ENCODE results near the gene RASL10B. TPM values are rescaled to one million over a fixed set of nuclear protein-coding genes. Genes with fewer than 3 reads are reported as not detected.

Gene RASL10B
- total RNA-seq, 2 experiments from 2014 or later: 2.5 to 2.6 TPM

GRCh38 chr17:35709874-35710273 is 21.6 kb upstream of the RASL10B start:
- no peak for DNase-seq
- peaks cover 17% of the 10 kb centered on the region for H3K4me1 Mint-ChIP-seq
- no peak overlapping the region for H3K4me3 Mint-ChIP-seq
- H3K9me3 Mint-ChIP-seq: no peaks in the 10 kb centered on the region
- H3K27ac Mint-ChIP-seq: no peak overlapping the region
- H3K36me3 Mint-ChIP-seq: peaks cover 15% of the 10 kb centered on the region
- no peaks in the 10 kb centered on the region for H3K27me3 Mint-ChIP-seq

DNA sequence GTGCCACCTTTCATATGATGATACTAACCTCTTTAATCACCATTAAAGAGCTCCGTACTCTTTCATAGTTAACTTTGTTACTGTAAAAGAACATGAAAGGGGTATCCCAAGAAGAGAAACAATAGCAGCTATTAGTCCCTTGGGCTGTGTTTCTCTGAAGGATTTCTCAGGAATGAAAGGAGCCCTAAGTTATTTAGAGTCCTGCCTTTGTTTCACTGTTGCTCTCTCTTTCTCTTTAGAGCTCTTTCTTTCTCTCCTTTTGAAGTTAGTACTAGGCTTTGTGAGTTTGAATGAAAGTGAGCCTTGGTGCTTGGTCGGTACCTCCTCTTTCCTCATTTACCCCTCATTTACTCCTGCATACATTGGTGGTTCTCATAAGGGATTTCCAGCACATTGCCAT is 20.5 kb upstream of the RASL10B start:
- H3K36me3 Mint-ChIP-seq: peaks cover 15% of the 10 kb centered on the region
- peaks cover 17% of the 10 kb centered on the region for H3K4me1 Mint-ChIP-seq

DNA sequence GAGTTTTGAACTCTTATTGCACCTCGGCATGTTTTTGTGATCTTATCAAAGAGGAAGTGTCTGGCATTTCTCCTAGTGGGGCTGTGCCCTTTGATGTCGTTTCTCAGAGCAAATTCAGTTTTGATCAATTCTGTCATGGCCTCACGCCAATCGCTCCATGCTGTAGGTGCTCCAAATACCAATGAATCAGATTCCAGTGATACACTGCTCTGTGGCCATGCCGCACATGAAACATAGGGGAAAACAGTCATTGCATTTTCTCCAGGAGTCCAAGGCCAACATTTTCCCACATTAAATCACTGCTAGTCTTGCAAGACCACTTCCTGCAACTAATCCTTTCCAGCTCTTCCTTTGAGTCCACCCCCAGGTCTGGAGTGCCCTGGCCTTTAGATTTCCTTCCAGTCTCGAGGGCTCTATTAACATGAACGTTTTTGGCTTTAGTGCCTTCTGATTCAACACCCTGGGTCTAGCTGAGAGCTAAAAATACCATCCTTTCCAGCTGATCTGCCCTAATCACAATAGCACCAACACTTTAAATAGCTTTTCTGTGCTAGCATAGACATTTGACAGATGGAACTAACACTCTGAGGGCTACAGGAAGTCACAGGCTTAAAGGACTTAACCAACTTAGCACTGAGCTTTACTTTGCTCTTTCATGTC is 18.2 kb upstream of the RASL10B start:
- H3K9me3 Mint-ChIP-seq: no peaks in the 10 kb centered on the region
- no peak overlapping the region for H3K27ac Mint-ChIP-seq
- no peaks in the 10 kb centered on the region for H3K27me3 Mint-ChIP-seq
- peaks cover 21% of the 10 kb centered on the region for H3K36me3 Mint-ChIP-seq
- no peak overlapping the region for H3K4me3 Mint-ChIP-seq
- peaks cover 10% of the 10 kb centered on the region for H3K4me1 Mint-ChIP-seq
- no peak for DNase-seq

More for the DNA sequence above, 20.5 kb upstream of the RASL10B start:
- Mint-ChIP-seq H3K4me3 (no peak overlapping the region), H3K9me3 (no peaks in the 10 kb centered on the region), H3K27me3 (no peaks in the 10 kb centered on the region), H3K27ac (no peak overlapping the region)
- DNase-seq: no peak

GRCh38 chr17:35714988-35715387 is 16.5 kb upstream of the RASL10B start:
- Mint-ChIP-seq H3K4me1 (peaks cover 3% of the 10 kb centered on the region), H3K36me3 (peaks cover 19% of the 10 kb centered on the region), H3K4me3 (no peak overlapping the region), H3K27ac (no peak overlapping the region), H3K9me3 (no peaks in the 10 kb centered on the region), H3K27me3 (no peaks in the 10 kb centered on the region)
- DNase-seq: no peak

DNA sequence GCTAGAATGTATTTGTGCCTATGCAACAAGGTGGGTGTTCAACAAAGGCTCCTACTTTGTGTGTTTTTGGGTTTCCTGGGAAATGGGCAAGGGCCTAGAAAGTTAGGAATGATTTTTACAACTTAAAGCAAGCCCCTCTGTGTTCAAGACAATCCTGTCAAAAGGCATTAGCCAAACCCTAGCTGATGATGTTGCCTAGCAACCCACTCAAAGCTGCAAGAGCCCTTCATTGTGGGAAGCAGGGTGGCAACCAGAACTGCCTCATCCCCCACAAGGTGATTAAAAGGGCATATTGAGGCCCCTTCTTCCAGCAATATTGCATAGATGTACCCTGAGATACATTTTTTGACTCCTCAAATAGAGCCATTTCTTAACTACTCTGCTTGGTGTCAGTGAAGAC is 16.0 kb upstream of the RASL10B start:
- H3K27me3 Mint-ChIP-seq: no peaks in the 10 kb centered on the region
- no peak overlapping the region for H3K4me3 Mint-ChIP-seq
- H3K9me3 Mint-ChIP-seq: no peaks in the 10 kb centered on the region
- peaks cover 3% of the 10 kb centered on the region for H3K4me1 Mint-ChIP-seq
- peaks cover 17% of the 10 kb centered on the region for H3K36me3 Mint-ChIP-seq
- no peak overlapping the region for H3K27ac Mint-ChIP-seq
- no peak for DNase-seq

GRCh38 chr17:35716173-35716572 is 15.3 kb upstream of the RASL10B start:
- H3K27me3 Mint-ChIP-seq: no peaks in the 10 kb centered on the region
- H3K4me3 Mint-ChIP-seq: no peak overlapping the region

GRCh38 chr17:35716897-35717465 is 14.5 kb upstream of the RASL10B start:
- Mint-ChIP-seq H3K9me3 (no peaks in the 10 kb centered on the region), H3K27ac (no peak overlapping the region), H3K4me3 (no peak overlapping the region), H3K4me1 (no peaks in the 10 kb centered on the region), H3K27me3 (no peaks in the 10 kb centered on the region), H3K36me3 (peaks cover 14% of the 10 kb centered on the region)
- no peak for DNase-seq

More at GRCh38 chr17:35716173-35716572, 15.3 kb upstream of the RASL10B start:
- H3K4me1 Mint-ChIP-seq: peaks cover 1% of the 10 kb centered on the region
- no peak overlapping the region for H3K27ac Mint-ChIP-seq
- no peaks in the 10 kb centered on the region for H3K9me3 Mint-ChIP-seq
- no peak for DNase-seq
- peaks cover 15% of the 10 kb centered on the region for H3K36me3 Mint-ChIP-seq

DNA sequence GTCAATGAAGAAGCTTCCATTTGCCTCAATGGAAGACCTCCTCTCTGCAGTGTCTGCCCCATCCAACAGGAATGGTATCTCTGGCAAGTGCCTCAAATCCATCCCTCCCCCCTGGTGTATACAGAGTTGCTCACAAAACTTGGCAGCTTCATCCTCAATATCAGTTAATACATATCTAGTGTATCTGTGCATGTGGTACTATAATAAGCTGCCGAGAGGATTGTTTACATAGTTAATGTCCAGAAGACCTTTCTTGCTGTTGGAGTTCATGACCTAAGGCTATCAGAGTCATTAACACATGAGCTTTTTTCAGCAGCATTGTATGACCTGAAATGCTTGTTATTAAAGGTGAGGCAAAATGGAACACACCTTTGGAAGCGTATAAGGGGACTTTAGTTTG is 14.0 kb upstream of the RASL10B start:
- no peaks in the 10 kb centered on the region for H3K4me1 Mint-ChIP-seq
- H3K9me3 Mint-ChIP-seq: no peaks in the 10 kb centered on the region
- H3K27me3 Mint-ChIP-seq: no peaks in the 10 kb centered on the region
- H3K36me3 Mint-ChIP-seq: peaks cover 14% of the 10 kb centered on the region
- no peak overlapping the region for H3K4me3 Mint-ChIP-seq
- no peak overlapping the region for H3K27ac Mint-ChIP-seq
- DNase-seq: no peak

- H3K36me3 Mint-ChIP-seq: peaks cover 13% of the 10 kb centered on the region
- H3K27ac Mint-ChIP-seq: no peak overlapping the region
- H3K9me3 Mint-ChIP-seq: no peaks in the 10 kb centered on the region
Measured at GRCh38 chr17:35723735-35724134, 7.7 kb upstream of the RASL10B start.

GRCh38 chr17:35725058-35725457 is 6.4 kb upstream of the RASL10B start:
- Mint-ChIP-seq H3K27me3 (no peaks in the 10 kb centered on the region), H3K36me3 (peaks cover 10% of the 10 kb centered on the region), H3K9me3 (no peaks in the 10 kb centered on the region)

More at GRCh38 chr17:35723735-35724134, 7.7 kb upstream of the RASL10B start:
- Mint-ChIP-seq H3K4me3 (no peak overlapping the region), H3K27me3 (no peaks in the 10 kb centered on the region), H3K4me1 (no peaks in the 10 kb centered on the region)
- no peak for DNase-seq

GRCh38 chr17:35725802-35726126 is 5.7 kb upstream of the RASL10B start:
- H3K4me1 Mint-ChIP-seq: peaks cover 7% of the 10 kb centered on the region
- H3K4me3 Mint-ChIP-seq: no peak overlapping the region
- no peak overlapping the region for H3K27ac Mint-ChIP-seq
- no peaks in the 10 kb centered on the region for H3K27me3 Mint-ChIP-seq
- no peak for DNase-seq
- peaks cover 13% of the 10 kb centered on the region for H3K36me3 Mint-ChIP-seq
- H3K9me3 Mint-ChIP-seq: no peaks in the 10 kb centered on the region

More at GRCh38 chr17:35725058-35725457, 6.4 kb upstream of the RASL10B start:
- Mint-ChIP-seq H3K4me3 (no peak overlapping the region), H3K27ac (no peak overlapping the region), H3K4me1 (peaks cover 1% of the 10 kb centered on the region)
- no peak for DNase-seq

DNA sequence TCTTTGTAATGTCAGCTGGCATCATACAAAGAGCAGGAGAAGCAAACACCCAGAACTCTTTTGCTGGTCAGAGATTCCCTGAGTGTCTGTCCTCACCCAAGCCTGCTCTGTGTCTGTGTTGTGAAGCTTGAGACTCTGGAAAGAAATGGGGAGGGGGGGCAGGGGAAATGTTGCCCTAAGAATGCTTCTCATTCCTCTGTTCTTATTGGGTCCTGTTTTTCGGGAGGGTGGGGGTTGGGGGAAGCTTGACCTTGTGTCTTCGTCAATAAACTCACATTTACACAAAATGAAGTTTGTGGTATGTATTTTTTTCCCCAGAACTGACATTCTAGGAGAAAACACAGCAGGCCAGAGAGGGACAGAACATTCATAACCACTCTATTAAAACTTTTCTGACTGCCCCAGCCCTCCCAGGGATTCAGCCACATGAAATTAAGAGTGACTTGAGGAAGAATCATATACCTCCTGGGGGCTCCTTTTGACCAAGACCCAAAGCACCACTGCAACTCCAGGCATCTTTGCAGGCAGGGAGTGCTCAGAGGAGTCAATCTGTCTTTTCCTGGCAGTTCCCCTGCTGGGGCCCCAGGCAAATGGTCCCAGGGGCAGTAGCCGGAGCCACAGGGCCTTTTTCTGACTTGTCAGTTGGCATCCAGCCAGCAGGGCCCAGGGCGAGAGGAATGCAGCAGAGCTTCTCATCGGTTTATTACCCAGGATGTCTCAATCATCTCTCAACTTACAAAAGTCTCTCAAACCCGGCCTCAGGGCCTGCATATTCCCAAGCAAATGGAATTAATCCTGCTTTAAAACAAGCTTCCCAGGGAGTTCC is 5.1 kb upstream of the RASL10B start:
- peaks cover 12% of the 10 kb centered on the region for H3K4me1 Mint-ChIP-seq
- no peak for DNase-seq
- H3K27me3 Mint-ChIP-seq: no peaks in the 10 kb centered on the region
- no peak overlapping the region for H3K4me3 Mint-ChIP-seq
- no peak overlapping the region for H3K27ac Mint-ChIP-seq
- H3K9me3 Mint-ChIP-seq: no peaks in the 10 kb centered on the region
- peaks cover 16% of the 10 kb centered on the region for H3K36me3 Mint-ChIP-seq

GRCh38 chr17:35726953-35727460 is 4.4 kb upstream of the RASL10B start:
- H3K27me3 Mint-ChIP-seq: no peaks in the 10 kb centered on the region
- H3K36me3 Mint-ChIP-seq: peaks cover 16% of the 10 kb centered on the region
- no peak overlapping the region for H3K27ac Mint-ChIP-seq
- DNase-seq: no peak
- peaks cover 12% of the 10 kb centered on the region for H3K4me1 Mint-ChIP-seq
- no peaks in the 10 kb centered on the region for H3K9me3 Mint-ChIP-seq
- no peak overlapping the region for H3K4me3 Mint-ChIP-seq

- Mint-ChIP-seq H3K27me3 (no peaks in the 10 kb centered on the region), H3K4me3 (no peak overlapping the region), H3K36me3 (peaks cover 16% of the 10 kb centered on the region), H3K27ac (no peak overlapping the region), H3K4me1 (peaks cover 12% of the 10 kb centered on the region), H3K9me3 (no peaks in the 10 kb centered on the region)
- DNase-seq: no peak
Measured at GRCh38 chr17:35727635-35728034, 3.8 kb upstream of the RASL10B start.

GRCh38 chr17:35728551-35728950 is 2.9 kb upstream of the RASL10B start:
- Mint-ChIP-seq H3K27me3 (no peaks in the 10 kb centered on the region), H3K27ac (no peak overlapping the region), H3K4me3 (no peak overlapping the region), H3K4me1 (peaks cover 12% of the 10 kb centered on the region), H3K36me3 (peaks cover 13% of the 10 kb centered on the region), H3K9me3 (no peaks in the 10 kb centered on the region)
- DNase-seq: no peak
